Measurements from ENCODE around the gene IL2RA.

The IL2RA gene

DNA sequence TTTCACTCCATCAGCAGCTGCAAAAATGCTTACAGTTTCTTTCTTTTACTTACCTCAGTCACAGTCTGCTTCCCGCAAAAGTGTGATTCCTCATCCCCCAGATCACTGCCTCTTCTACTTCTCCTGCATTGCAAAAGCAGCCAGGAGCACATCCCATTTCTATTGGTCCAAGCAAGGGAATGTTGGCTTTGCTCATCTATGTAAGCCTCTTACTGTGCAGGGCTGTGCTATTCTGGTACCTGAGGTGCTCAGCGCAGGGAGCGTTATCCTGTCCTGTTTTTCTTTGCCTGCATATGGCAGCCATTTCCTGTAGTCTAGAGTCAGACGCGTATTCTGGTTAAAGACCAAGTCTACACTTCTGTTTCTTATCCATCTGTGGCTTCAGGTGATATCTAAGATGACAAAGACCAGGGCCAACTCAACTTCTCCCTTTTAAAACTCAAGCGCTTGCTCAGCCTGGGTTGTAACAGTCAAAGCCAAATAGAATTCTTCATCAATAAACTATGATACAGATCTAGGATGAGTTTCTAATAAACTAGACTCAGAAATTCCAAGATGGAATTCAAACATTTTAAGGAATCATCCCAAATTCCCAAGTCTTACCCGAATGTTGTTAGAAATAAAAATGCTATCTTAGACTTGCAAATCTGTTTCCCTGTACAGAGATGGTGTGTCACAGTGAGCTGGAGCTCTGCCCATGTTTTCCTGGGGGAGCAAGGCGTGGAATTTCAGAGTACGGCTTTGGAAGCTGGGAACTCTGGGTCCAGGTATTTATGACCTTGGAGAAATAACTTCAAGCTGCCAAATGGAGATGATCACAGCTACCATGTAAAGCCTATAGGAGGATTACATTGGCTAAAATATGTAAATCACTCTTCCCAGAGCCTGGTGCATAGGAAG lies 20.6 kb upstream of the IL2RA start:
- H3K27ac ChIP-seq = no peak overlapping the region

DNA sequence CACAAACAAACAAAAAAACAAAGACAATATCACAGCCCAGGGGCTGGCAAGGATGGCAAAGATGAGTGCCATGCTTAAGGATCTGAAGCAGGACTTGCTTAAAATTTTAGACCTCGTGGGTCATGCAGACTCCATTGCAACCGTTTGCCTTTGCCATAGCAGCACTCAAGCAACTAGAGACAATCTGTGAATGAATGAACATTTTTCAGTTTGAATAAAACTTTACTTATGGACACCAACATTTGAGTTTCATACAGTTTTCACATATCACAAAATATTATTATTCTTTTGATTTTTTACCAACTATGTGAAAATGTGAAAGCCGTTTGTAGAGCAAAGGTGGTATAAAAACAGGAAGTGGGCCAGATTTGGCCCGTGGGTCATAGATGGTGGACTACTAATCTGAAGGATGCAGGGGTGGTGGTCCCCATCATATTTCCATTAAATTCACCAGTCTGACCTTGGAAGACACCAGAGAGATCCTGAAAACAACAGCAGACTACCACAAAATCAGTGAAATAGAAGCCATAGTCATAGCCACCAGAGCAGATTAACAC lies 18.3 kb upstream of the IL2RA start:
- TF ChIP-seq, protein P1, sequence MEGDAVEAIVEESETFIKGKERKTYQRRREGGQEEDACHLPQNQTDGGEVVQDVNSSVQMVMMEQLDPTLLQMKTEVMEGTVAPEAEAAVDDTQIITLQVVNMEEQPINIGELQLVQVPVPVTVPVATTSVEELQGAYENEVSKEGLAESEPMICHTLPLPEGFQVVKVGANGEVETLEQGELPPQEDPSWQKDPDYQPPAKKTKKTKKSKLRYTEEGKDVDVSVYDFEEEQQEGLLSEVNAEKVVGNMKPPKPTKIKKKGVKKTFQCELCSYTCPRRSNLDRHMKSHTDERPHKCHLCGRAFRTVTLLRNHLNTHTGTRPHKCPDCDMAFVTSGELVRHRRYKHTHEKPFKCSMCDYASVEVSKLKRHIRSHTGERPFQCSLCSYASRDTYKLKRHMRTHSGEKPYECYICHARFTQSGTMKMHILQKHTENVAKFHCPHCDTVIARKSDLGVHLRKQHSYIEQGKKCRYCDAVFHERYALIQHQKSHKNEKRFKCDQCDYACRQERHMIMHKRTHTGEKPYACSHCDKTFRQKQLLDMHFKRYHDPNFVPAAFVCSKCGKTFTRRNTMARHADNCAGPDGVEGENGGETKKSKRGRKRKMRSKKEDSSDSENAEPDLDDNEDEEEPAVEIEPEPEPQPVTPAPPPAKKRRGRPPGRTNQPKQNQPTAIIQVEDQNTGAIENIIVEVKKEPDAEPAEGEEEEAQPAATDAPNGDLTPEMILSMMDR (conservative IDR thresholded peaks at IDR 0.05) = no peak
- TF ChIP-seq ZFX (IDR thresholded peaks at IDR 0.05) = no peak
- H3K27ac ChIP-seq = no peak overlapping the region

More for the DNA sequence above, 20.6 kb upstream of the IL2RA start:
- TF ChIP-seq, protein P1 (conservative IDR thresholded peaks at IDR 0.05) = no peak
- no peak for TF ChIP-seq ZFX (IDR thresholded peaks at IDR 0.05)

DNA sequence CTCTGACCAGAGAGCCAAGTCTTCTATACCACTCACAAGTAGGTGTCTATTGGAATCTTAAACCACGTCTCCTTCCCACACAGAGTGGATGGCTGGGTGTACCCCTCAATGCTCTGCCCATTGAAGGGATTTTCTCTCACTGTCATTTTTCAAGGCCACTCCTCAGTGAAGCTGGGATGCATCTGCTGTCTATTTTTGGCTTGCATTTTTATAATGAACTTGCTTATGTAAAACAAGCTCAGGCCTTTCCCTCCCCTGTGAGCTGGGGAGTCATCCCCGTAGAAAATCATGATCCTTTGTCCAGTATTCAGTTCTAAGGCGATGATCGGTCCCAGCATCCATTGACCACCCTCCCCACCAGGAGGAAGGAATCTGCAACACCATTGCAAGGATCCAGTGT lies 16.9 kb upstream of the IL2RA start:
- H3K27ac ChIP-seq = no peak overlapping the region
- no peak for TF ChIP-seq ZFX (IDR thresholded peaks at IDR 0.05)
- TF ChIP-seq, protein P1 (conservative IDR thresholded peaks at IDR 0.05) = no peak

DNA sequence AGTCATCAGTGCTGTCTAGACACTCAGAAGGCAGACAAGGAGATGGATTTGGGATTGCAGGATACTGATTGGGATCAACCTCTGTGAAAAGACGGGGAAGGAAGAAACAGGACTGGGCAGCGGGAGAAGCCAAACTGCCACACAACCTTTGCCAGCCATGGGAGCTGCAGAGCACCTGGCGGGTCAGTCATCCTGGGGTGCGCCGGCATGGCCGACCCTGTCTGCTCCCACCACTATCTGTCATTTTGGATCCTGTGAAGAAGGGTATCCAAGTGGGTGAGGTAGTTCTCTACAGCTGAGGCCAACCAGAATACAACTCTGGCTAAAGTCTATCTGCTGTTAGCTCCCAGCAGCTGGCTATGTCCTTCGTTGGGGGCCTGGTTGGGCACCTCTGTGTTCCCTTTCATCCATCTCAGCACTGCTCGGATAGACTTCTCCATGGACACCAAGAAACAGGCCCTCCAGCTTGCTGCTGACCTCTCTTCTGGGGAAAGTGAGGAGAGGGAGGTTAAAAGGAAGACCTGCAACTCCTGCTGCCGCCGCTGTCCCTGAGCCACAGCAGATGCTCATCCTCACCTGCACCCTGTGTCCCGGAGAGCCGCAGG lies 15.0 kb upstream of the IL2RA start:
- no peak overlapping the region for H3K27ac ChIP-seq
- TF ChIP-seq ZFX (IDR thresholded peaks at IDR 0.05) = no peak
- TF ChIP-seq, protein P1 (conservative IDR thresholded peaks at IDR 0.05) = no peak

DNA sequence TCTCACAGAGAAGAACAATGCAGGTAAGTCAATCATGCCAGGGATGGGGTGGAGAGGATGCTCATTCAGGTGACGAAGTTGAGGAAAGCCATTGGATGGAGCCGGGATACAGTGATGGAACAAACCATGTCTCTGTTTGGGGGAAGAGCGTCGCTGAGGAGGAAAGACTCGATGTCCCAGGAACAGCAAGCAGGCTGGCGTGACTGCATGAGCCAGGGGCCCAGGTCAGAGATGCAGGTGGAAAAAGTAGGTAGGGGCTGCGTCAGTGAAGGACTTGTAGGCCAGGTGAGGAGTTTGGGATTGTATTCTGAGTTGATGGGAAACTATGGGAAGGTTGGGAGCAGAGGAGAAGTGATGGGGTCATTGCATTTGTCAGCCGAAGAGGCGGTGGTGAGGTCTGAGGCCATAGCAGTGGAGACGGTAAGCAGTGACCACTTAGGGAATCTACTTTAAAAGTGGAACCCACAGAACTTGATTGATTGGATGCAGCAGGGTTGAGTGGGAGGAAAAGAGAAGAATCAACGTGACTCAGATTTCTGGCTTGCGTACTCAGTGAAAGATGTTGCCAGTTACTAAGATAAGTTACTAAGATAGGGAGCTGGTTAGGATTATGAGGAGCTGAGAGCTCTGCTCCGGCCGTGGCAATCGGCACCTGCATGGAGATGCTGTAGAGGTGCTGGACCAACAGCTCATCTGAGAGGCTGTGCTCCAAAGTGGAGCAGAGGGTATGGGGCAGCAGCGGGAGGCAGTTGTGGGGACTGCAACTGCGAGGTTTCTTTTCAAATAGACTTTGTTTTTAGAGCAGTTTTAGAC lies 12.5 kb upstream of the IL2RA start:
- no peak overlapping the region for H3K27ac ChIP-seq

DNA sequence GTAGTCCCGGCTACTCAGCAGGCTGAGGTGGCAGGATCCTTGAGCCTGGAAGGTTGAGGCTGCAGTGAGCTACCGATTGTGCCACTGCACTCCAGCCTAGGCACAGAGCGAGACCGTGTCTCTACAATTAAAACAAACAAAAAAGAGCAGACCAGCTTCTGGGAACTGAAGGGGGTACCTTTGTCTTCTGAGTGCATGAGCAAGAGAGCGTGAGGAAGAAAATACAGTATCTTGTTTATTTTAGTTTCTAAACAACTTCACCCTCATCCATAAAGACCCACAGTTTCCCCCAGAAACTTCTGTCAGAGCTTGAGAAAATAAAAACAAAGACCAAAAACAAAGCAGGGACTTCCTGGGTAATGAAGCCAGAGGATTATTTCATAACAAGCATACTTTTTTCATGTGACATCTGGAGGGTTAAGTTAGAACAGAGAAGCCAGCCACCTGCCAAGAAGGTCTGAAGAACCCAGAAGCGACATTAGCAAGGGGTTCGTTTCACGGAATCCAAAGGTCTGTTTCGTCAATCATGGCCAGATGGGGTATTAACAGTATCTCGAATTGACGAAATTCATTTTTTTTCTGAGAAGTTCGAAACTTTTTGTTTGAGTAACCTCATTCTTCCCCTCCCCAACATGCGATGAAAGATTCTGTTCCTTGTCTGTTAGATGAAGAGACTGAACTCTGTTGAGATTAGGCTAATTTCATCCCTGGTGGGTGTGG lies 10.2 kb upstream of the IL2RA start:
- no peak for TF ChIP-seq ZFX (IDR thresholded peaks at IDR 0.05)
- TF ChIP-seq, protein P1 (conservative IDR thresholded peaks at IDR 0.05) = no peak
- H3K27ac ChIP-seq = no peak overlapping the region

More for the DNA sequence above, 12.5 kb upstream of the IL2RA start:
- TF ChIP-seq ZFX (IDR thresholded peaks at IDR 0.05) = no peak
- TF ChIP-seq, protein P1 (conservative IDR thresholded peaks at IDR 0.05) = no peak

Measured in C4-2B (cell line).